ENCODE measurements around the gene FAT1.
"Not testable (repeated sequence)": the region's sequence is repeated elsewhere in the genome, so short reads cannot be mapped to it uniquely, and the experiment has no call there.

The FAT1 gene

GRCh38 chr4:186693159-186693815 lies 30.4 kb downstream of the FAT1 start:
- no peak for DNase-seq

DNA sequence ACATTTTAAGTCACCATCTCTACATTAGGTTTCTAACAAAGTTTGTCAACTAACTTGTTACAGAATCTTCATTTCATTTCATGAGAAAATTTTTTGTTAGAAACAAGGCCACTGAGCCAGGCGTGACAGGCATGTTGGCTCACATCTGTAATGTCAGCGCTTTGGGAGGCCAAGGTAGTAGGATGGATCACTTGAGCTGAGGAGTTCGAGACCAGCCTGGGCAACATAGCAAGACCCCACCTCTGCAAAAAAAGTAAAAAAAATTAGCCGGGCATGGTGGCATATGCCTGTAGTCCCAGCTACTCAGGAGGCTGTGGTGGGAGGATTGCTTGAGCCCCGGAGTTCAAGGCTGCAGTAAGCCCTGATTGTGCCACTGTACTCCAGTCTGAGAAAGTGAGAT lies 32.3 kb downstream of the FAT1 start:
- no peak for DNase-seq

GRCh38 chr4:186689476-186689875 lies 34.2 kb downstream of the FAT1 start:
- DNase-seq: no peak

DNA sequence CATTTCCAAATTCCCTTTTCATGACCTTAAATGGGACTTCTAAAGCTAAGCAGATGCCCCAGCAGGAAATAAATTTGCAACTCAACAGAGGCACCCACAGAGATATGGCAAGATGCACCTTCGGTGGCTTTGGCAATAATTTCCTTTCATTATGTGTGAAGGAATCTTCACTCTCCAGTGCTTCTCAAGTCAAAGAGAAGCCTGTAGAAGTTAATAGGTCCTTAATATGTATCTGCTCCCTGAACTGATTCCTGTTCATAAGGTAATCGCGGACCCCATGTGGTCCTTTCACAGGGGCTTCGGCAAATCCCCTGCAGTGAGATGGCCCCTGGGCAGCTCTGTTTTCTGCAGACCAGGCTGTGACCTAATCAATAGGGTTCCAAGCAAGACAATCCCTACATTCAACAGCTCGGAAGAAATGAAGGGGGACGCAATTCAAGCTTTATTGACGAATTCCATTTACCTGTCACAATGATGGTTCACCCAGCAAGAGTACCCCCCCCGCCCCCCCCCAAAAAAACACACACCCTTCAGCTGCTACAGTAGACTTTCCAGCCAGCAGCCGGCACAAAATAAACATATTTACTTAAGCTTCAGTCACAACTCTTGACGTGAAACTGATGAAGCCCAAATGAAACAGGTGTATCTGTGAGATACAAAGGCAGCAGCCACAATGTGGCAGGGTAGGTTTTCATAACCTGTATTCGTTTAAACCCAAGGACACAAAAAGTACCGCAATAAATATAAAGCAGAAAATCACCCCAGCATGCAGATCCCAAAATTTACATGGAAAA lies 35.3 kb downstream of the FAT1 start:
- DNase-seq: no peak

GRCh38 chr4:186687265-186687664 lies 36.4 kb downstream of the FAT1 start:
- no peak for DNase-seq

GRCh38 chr4:186685767-186686183 lies 37.9 kb downstream of the FAT1 start:
- DNase-seq: no peak

GRCh38 chr4:186684889-186685309 lies 38.8 kb downstream of the FAT1 start:
- no peak for DNase-seq

GRCh38 chr4:186684220-186684619 lies 39.4 kb downstream of the FAT1 start:
- no peak for DNase-seq

GRCh38 chr4:186680641-186681040 lies 43.0 kb downstream of the FAT1 start:
- DNase-seq: no peak

- DNase-seq: no peak
Measured at GRCh38 chr4:186676531-186677161, 47.0 kb downstream of the FAT1 start.

DNA sequence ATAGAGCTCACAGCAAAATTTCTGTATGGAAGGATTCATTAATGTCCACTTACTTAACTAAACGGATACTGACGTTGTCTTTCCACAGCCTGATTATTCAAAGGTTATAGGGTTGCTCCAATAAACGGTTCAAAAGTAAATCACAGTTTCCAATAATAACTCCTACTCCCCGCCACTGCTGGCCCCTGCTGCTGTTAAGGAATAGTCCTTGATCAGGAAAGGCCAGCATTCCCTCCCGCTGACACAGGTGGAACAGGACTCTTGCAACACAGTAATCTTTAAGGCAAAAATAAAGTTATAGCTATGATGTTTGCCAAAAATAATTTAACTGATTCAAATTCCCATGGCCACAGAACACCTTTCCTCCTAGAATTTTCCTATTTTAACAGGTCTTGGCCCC lies 53.9 kb downstream of the FAT1 start:
- DNase-seq: no peak

DNA sequence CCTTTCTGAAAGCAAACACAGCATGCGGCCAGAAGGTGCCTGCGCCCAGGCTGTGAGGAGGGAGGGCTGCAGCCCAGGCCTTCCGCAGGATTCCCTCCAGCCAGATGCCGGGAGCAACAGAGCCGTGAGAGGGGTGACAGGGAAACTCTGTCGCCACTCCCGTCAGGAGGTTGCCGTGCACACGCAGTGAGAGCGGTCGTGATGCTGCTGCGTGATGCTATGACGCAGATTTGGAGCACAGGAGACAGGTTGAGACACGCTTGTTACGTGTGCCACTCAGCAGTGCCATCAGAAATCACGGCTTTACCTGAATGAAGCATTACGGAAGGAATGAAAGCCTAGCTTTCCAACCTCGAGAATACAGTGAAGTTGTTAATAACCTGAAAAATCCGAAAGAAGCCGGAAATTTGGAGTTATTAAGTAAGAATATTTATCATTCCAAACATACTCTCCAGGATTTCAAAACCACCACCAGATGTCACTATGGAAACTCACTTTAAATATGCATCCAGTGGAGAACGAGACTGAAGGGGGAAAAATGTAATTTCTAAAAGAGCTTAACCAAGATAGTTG lies 54.4 kb downstream of the FAT1 start:
- DNase-seq: no peak

- no peak for DNase-seq
Measured at GRCh38 chr4:186666750-186667149, 56.9 kb downstream of the FAT1 start.

DNA sequence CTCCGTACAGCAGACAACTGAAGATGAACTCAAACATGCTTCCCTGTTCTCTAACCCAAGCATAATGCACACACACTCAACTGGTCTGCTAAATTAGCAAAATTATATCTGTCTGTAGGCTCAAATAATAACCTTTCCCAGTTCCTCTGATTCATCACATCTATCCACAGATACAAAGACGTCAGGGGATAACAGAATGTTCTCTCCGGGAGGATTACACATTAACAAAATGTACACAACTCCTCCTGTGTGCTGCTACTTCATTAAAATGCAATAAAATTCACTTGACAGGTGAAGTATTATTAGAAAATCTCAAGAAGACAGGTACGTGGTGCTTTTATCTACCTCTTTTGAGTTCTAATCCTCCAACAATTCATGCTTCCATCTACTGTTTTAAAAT lies 57.4 kb downstream of the FAT1 start:
- DNase-seq: no peak

- DNase-seq: no peak
Measured at GRCh38 chr4:186660403-186660802, 63.3 kb downstream of the FAT1 start.

- no peak for DNase-seq
Measured at GRCh38 chr4:186659935-186660334, 63.7 kb downstream of the FAT1 start.

DNA sequence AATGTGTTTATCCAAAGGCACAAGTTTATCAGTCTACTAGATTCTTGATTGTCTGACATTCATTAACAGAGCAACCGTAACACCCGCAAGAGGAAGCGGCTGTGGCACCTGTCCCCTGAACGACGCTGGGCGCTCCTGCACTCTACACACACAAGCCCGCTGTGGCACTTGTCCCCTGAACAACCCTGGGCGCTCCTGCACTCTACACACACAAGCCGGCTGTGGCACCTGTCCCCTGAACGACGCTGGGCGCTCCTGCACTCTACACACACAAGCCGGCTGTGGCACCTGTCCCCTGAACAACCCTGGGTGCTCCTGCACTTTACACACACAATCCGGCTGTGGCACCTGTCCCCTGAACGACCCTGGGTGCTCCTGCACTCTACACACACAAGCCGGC lies 64.2 kb downstream of the FAT1 start:
- not testable (repeated sequence) for DNase-seq

DNA sequence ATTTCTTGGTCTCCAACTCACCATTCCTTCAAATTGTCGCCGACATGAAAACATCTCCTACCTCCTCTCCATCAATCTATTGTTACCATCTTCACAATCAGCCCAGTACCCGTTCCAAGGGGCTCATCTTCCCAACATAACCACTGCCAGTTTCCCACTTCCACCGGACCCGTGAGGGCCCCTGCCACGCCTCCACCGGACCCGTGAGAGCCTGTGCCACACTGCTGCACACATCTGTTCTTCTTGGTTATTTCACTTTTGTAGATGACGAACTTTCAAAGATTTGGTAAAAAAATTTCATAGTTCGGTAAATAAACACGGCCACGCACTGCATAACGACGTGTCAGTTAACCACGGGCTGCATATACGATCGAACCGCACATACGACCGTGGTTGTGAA lies 65.0 kb downstream of the FAT1 start:
- DNase-seq: no peak

- DNase-seq: no peak
Measured at GRCh38 chr4:186657764-186658163, 65.9 kb downstream of the FAT1 start.

DNA sequence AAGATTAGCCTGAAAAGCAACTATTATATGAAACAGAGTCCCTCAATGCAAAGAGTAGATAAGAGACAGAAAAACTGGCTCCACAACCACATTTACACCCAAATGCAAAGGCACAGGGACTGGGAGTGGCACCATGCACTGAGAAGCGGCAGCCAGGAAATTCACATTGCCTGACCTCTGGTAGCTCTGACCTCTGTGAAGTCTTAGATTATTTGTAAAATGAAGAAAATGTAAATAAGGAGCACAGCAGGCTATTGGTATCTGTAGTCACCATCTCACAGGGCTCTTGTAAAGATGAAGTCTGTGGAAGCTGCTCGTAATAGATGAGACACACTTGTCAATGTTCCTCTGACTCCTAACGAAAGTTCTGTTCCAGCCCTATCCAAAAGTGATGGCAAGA lies 69.7 kb downstream of the FAT1 start:
- no peak for DNase-seq

DNA sequence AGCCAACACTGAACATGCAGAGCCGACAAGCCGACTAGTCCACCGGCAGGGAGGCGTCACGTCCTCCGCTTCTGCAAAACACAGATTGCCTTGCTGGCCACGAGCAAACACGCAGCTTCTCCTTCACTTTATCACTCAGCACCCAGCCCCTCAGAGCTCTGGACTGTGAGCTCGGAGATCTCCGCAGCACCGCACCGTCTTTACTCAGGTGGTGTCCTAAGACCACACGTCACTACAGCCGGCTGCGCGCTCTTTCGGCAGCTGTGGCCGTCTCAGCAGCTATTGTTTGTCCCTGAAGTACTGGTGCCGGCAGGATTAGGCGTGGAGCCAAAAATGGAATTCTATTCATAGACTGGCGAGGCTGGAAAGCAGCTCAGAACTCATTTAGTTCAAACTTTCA lies 72.0 kb downstream of the FAT1 start:
- no peak for DNase-seq

- DNase-seq: no peak
Measured at GRCh38 chr4:186651181-186651603, 72.5 kb downstream of the FAT1 start.

GRCh38 chr4:186650401-186651180 lies 73.1 kb downstream of the FAT1 start:
- no peak for DNase-seq

Data from effector CD4-positive, alpha-beta T cell (primary cell).